Transverse colon (tissue), 3 donors: ENCODE results near the gene DOCK1.

Source experiments
- EP300 ChIP-seq: sonication (generic); formaldehyde crosslinking; IDR thresholded peaks from one replicate; pipeline ENCODE4 v1.6.1; 2017; ENCODE audit warnings: antibody characterized with exemption, low read depth
- TF ChIP-seq, protein P1 (sequence below), 5 experiments: fragments of 200-600 bp in 3 of 5; fragments of 450-650 bp in 2 of 5; sonication (generic) in 3 of 5; IDR thresholded peaks; 1 replicate in 2 of 5; 2 replicates in 3 of 5; pipeline ENCODE4 v1.5.1; 2016 to 2017; ENCODE audit warnings: antibody characterized with exemption in 5 of 5, inconsistent platforms in 3 of 5, mild to moderate bottlenecking in 2 of 5, moderate library complexity in 1 of 5

DNA sequence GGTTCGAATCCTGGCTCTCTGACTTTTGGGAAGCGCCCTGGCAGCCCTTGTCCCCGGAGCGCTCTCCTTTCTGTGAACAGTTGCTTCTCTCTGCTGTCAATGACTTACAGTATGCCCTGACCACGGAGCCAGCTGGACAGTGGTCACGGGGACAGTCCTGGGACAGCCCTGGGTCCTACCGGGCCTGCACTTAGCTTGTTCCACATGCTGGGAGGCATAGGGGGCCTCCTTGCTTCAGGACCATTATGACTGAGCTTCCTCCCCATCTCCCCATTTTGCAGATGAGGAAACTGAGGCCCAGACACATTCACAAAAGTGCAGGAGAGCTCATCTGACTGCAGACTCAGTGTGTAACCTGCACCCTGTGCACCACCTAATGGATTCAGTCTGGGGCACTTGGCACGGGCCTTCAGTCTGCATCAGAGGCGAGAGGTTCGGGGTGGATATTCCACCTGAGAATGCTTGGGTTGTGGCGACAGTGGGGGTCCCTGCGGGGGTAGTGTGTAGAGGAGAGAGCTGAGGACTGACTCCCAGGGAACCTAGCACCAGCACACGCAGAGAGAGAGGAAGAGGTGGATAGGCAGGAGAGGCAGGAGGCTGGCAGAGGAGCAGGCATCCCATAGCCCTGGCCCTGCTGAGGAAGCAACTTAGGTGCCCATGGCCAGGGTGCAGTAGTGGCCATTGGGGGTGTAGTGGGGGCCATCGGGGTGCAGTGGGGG is 1.6 kb downstream of the DOCK1 start:
- TF ChIP-seq, protein P1, sequence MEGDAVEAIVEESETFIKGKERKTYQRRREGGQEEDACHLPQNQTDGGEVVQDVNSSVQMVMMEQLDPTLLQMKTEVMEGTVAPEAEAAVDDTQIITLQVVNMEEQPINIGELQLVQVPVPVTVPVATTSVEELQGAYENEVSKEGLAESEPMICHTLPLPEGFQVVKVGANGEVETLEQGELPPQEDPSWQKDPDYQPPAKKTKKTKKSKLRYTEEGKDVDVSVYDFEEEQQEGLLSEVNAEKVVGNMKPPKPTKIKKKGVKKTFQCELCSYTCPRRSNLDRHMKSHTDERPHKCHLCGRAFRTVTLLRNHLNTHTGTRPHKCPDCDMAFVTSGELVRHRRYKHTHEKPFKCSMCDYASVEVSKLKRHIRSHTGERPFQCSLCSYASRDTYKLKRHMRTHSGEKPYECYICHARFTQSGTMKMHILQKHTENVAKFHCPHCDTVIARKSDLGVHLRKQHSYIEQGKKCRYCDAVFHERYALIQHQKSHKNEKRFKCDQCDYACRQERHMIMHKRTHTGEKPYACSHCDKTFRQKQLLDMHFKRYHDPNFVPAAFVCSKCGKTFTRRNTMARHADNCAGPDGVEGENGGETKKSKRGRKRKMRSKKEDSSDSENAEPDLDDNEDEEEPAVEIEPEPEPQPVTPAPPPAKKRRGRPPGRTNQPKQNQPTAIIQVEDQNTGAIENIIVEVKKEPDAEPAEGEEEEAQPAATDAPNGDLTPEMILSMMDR (IDR thresholded peaks at IDR 0.05): no peak
- TF ChIP-seq EP300: no peak
